Measurements from ENCODE around the gene ZBED3. TPM values are rescaled to one million over a fixed set of nuclear protein-coding genes. Genes with fewer than 3 reads are reported as not detected.

Gene ZBED3
- total and polyA plus RNA-seq, 9 of the 15 experiments (the other 6 are each of a cell fraction or from before 2014, with no cell fraction given): 0.01 to 0.03 (median 0.01) TPM; not detected in 5

GRCh38 chr5:77129391-77129990 is 42.4 kb upstream of the ZBED3 start:
- intact Hi-C loops (cut with micrococcal nuclease) (no loop called here), in situ Hi-C loops (cut with MboI) (no loop called here)
- H3K9me3 ChIP-seq (replicated peaks; ENCODE audit: control insufficient read depth, insufficient read depth, low read depth, low read length): no peaks in the 10 kb centered on the region
- WGBS (ENCODE audit: insufficient coverage, low coverage, missing lambda C conversion rate): under 1% methylated on average over 9 of the region's 9 CpGs
- no peaks in the 10 kb centered on the region for H3K9me1 ChIP-seq (ENCODE audit: control insufficient read depth, insufficient read depth, low read length)
- ATAC-seq (no peak), DNase-seq (ENCODE audit: extremely low read depth in 1 of 4, low spot score in 3 of 4) (no peak), FAIRE-seq (no peak)
- no peak overlapping the region for H3K9ac ChIP-seq (ENCODE audit: insufficient read depth in 1 of 2, low read depth in 2 of 2, low read length in 2 of 2)
- H3K79me2 ChIP-seq (ENCODE audit: control insufficient read depth, insufficient read depth, low read length): no peaks in the 10 kb centered on the region
- no peak overlapping the region for H3K4me3 ChIP-seq
- CTCF ChIA-PET (ENCODE audit: low intra/inter-chr PET ratio): no interaction called here
- H3K27ac ChIP-seq (ENCODE audit: extremely low read depth, low read depth, low read length): no peak overlapping the region
- BruUV-seq (replicated peaks): no TSS peak
- no peaks in the 10 kb centered on the region for H3K4me1 ChIP-seq (replicated peaks in 1 of 2; ENCODE audit: control insufficient read depth in 2 of 2, insufficient read depth in 2 of 2, low read length in 2 of 2)
- H3K36me3 ChIP-seq (ENCODE audit: control insufficient read depth, insufficient read depth, low read length): no peaks in the 10 kb centered on the region
- no peaks in the 10 kb centered on the region for H4K20me1 ChIP-seq (replicated peaks; ENCODE audit: control insufficient read depth, insufficient read depth, low read length)
- H3K27me3 ChIP-seq (ENCODE audit: control insufficient read depth in 2 of 2, insufficient read depth in 2 of 2, low read length in 2 of 2): peaks cover 2 to 12% of the 10 kb centered on the region in 2 experiments; a peak in 3 of 5 replicates
- POLR2A ChIA-PET: no interaction called here
- H3K4me2 ChIP-seq (ENCODE audit: insufficient read depth, low read length): no peak overlapping the region
- no peak overlapping the region for H2AFZ ChIP-seq (ENCODE audit: low read depth, low read length)
- TF ChIP-seq SMARCB1 (IDR thresholded peaks at IDR 0.05; ENCODE audit: insufficient read length, low read depth): no peak

- CTCF ChIA-PET (ENCODE audit: low intra/inter-chr PET ratio): no interaction called here
- 0% methylated on average over 5 of the region's 5 CpGs for WGBS (ENCODE audit: insufficient coverage, low coverage, missing lambda C conversion rate)
- no peaks in the 10 kb centered on the region for H3K9me1 ChIP-seq (ENCODE audit: control insufficient read depth, insufficient read depth, low read length)
- no peaks in the 10 kb centered on the region for H4K20me1 ChIP-seq (replicated peaks; ENCODE audit: control insufficient read depth, insufficient read depth, low read length)
- no peaks in the 10 kb centered on the region for H3K36me3 ChIP-seq (ENCODE audit: control insufficient read depth, insufficient read depth, low read length)
- in situ Hi-C loops (cut with MboI): no loop called here
- DNase-seq (ENCODE audit: extremely low read depth in 1 of 4, low spot score in 3 of 4) (no peak), ATAC-seq (no peak), FAIRE-seq (no peak)
- H3K4me1 ChIP-seq (replicated peaks in 1 of 2; ENCODE audit: control insufficient read depth in 2 of 2, insufficient read depth in 2 of 2, low read length in 2 of 2): no peaks in the 10 kb centered on the region
- no peak for TF ChIP-seq ATF2 (CRISPR knock-in tag; IDR thresholded peaks at IDR 0.05)
- TF ChIP-seq TBP (optimal IDR thresholded peaks at IDR 0.05; ENCODE audit: low read depth, low read length): no peak
- no peak for TF ChIP-seq ZFPM2 (CRISPR knock-in tag; IDR thresholded peaks at IDR 0.05)
- TF ChIP-seq ZNF444 (CRISPR knock-in tag; IDR thresholded peaks at IDR 0.05): no peak
- no peak for TF ChIP-seq ZNF699 (CRISPR knock-in tag; IDR thresholded peaks at IDR 0.05; ENCODE audit: insufficient replicate concordance)
- no peak for TF ChIP-seq ZZZ3 (IDR thresholded peaks at IDR 0.05)
- no peak for TF ChIP-seq PRPF4 (IDR thresholded peaks at IDR 0.05; ENCODE audit: insufficient read depth, low read depth, low read length, poor library complexity, severe bottlenecking)
- no peak for TF ChIP-seq GABPB2 (CRISPR knock-in tag; conservative IDR thresholded peaks at IDR 0.05)
- no peak for TF ChIP-seq STAT6 (CRISPR knock-in tag; IDR thresholded peaks at IDR 0.05)
- TF ChIP-seq TAF7 (tag; IDR thresholded peaks at IDR 0.05): no peak
- no peaks in the 10 kb centered on the region for H3K9me3 ChIP-seq (replicated peaks; ENCODE audit: control insufficient read depth, insufficient read depth, low read depth, low read length)
- no peak overlapping the region for H3K27ac ChIP-seq (ENCODE audit: extremely low read depth, low read depth, low read length)
- no peak overlapping the region for H3K4me3 ChIP-seq
- H3K27me3 ChIP-seq (ENCODE audit: control insufficient read depth in 2 of 2, insufficient read depth in 2 of 2, low read length in 2 of 2): peaks cover 0 to 5% of the 10 kb centered on the region in 2 experiments; a peak in 2 of 5 replicates
- H3K4me2 ChIP-seq (ENCODE audit: insufficient read depth, low read length): no peak overlapping the region
- H3K79me2 ChIP-seq (ENCODE audit: control insufficient read depth, insufficient read depth, low read length): no peaks in the 10 kb centered on the region
- POLR2A ChIA-PET: no interaction called here
- intact Hi-C loops (cut with micrococcal nuclease): no loop called here
- H3K9ac ChIP-seq (ENCODE audit: insufficient read depth in 1 of 2, low read depth in 2 of 2, low read length in 2 of 2): no peak overlapping the region
- H2AFZ ChIP-seq (ENCODE audit: low read depth, low read length): no peak overlapping the region
- BruUV-seq (replicated peaks): no TSS peak
These were observed 41.5 kb upstream of the ZBED3 start for GRCh38 chr5:77128411-77129061.

Measured in K562 (cell line).